Heart left ventricle (tissue), 13 donors: ENCODE measurements around the gene MYH7.

Experiments used
- CTCF ChIP-seq, 12 donors: fragments of 200-600 bp; sonication (generic) in 4 of 12; IDR thresholded peaks; one replicate each; pipeline versions ENCODE4 v1.5.0 to v1.8.0; 2018 to 2022; ENCODE audit warnings: antibody characterized with exemption in 12 of 12, mild to moderate bottlenecking in 5 of 12
- POLR2A ChIP-seq, 2 donors: fragments of 450-650 bp; IDR thresholded peaks; one replicate each; pipeline ENCODE4 v1.6.1; 2017; ENCODE audit warnings: antibody characterized with exemption in 2 of 2, mild to moderate bottlenecking in 2 of 2, moderate library complexity in 2 of 2
- donor health status: ischemic (EF 13 %, LVEDD 7.1; RV severe dilation, severe dysfunction).
- donor health status: DM: no; HTN: yes; CAD: no.
- donor health status: DM: no; HTN: no; CAD: no.
- donor health status: ischemic (EF 25% LVEDD 6.9; RV normal size, moderate dysfunction).
- donor health status: ischemic (EF 25% LVEDD 5.7; RV mildly dilated, moderate dysfunction).
- donor health status: ischemic (EF 35%, LVEDD 5.7; RV mildly dilated, moderate dysfunction).
- donor health status: nonischemic (EF 11% LVEDD 7.7; RV severe dilation, severe dysfunction).
- donor health status: DM: yes; HTN: yes; CAD: no.
- donor health status: PGD.
- donor health status: ischemic (EF 29% LVEDD 5.4; RV normal size, mild dysfunction).
- donor health status: nonischemic (EF 23%, LVEDD 6.1; RV moderate dilation, normal function).

DNA sequence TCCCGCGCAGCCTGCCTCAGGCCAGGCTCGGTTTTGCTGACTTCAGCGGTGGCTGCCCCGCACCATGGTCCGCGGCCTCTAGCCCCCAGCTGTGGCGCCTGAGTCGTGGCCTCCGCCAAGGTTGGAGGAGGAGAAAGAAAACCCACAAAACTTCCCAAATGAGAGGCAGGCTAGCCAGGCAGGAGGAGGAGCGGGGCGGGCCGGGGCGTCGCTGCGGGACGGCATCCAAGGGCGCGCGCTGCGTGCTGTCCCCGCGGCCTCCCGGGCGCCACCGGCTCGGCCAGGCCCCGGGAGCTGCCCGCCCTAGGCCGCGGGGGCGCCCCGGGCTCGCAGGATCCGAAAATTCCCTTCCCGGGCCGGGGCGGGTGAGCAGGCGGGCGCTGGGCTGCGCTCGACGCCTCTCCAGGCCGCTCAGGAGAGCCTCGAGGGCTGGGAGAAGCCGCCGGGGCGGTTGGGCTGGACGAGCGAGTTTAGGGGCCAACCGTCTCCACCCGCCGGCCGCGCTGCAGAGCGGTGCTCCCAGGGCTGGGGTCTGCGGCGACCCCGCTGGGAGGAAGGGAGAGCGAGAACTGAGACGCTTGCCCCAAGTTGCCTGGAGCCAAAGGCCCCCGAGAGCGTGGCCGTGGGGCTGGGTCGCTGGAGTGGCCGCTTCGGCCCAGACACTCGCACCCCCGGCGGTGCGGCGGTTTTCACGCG lies 70.3 kb downstream of the MYH7 start, which contains the start of gene EFS:
- TF ChIP-seq CTCF (IDR thresholded peaks at IDR 0.05), result no peak
- no peak for TF ChIP-seq POLR2A (IDR thresholded peaks at IDR 0.05)
